Endothelial cell of umbilical vein (primary cell): ENCODE results near the gene ABCA9.

ENCODE experiments used
- FOS ChIP-seq: IDR thresholded peaks from 2 replicates; pipeline ENCODE4 v1.6.1; 2011; ENCODE audit warnings: mild to moderate bottlenecking, low read length, moderate library complexity, borderline replicate concordance; ENCODE audit not compliant: insufficient read depth
- GATA2 ChIP-seq: IDR thresholded peaks from 2 replicates; pipeline ENCODE4 v1.7.0; 2011; ENCODE audit warnings: low read depth, mild to moderate bottlenecking, moderate library complexity, mixed read lengths, low read length; ENCODE audit not compliant: insufficient read length, insufficient read depth
- JUN ChIP-seq: IDR thresholded peaks from 2 replicates; pipeline ENCODE4 v1.6.1; 2011; ENCODE audit warnings: borderline replicate concordance, low read depth; ENCODE audit not compliant: insufficient read length, insufficient read depth
- POLR2A ChIP-seq: IDR thresholded peaks from 2 replicates; pipeline ENCODE4 v1.6.1; 2012; ENCODE audit warnings: low read depth, mild to moderate bottlenecking, control low read depth, low read length
- POLR2AphosphoS5 ChIP-seq: IDR thresholded peaks from 2 replicates; pipeline ENCODE4 v1.6.1; 2012; ENCODE audit warnings: low read depth, mild to moderate bottlenecking, control low read depth, low read length, moderate library complexity; ENCODE audit not compliant: insufficient read depth
- TF ChIP-seq, protein P1 (sequence below), 2 donors: IDR thresholded peaks; 1 replicate in 1 of 2; 2 replicates in 1 of 2; pipeline ENCODE4 v1.5.1; 2011; ENCODE audit warnings: low read length in 2 of 2, mild to moderate bottlenecking in 2 of 2, moderate library complexity in 2 of 2, control low read depth in 1 of 2, inconsistent platforms in 1 of 2, low read depth in 1 of 2; ENCODE audit not compliant: insufficient read depth in 1 of 2; ENCODE audit errors: extremely low read depth in 1 of 2
- TF ChIP-seq, protein P2 (sequence below): IDR thresholded peaks from 2 replicates; pipeline ENCODE4 v1.6.1; 2011; ENCODE audit not compliant: insufficient read depth, insufficient read length

DNA sequence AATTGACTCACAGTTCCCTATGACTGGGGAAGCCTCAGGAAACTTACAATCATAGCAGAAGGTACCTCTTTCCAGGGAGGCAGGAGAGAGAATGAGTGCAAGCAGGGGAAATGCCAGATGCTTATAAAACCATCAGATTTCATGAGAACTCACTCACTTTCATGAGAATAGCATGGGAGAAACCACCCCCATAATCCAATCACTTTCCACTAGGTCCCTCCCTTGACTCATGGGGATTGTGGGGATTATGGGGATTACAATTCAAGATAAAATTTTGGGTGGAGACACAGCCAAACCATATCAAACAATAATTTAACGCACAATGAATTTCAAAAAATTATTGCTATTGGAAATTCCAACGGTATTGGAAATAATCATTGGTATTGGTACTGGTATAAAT, 15.1 kb downstream of the ABCA9 start:
- no peak for TF ChIP-seq POLR2A
- TF ChIP-seq, protein P1, sequence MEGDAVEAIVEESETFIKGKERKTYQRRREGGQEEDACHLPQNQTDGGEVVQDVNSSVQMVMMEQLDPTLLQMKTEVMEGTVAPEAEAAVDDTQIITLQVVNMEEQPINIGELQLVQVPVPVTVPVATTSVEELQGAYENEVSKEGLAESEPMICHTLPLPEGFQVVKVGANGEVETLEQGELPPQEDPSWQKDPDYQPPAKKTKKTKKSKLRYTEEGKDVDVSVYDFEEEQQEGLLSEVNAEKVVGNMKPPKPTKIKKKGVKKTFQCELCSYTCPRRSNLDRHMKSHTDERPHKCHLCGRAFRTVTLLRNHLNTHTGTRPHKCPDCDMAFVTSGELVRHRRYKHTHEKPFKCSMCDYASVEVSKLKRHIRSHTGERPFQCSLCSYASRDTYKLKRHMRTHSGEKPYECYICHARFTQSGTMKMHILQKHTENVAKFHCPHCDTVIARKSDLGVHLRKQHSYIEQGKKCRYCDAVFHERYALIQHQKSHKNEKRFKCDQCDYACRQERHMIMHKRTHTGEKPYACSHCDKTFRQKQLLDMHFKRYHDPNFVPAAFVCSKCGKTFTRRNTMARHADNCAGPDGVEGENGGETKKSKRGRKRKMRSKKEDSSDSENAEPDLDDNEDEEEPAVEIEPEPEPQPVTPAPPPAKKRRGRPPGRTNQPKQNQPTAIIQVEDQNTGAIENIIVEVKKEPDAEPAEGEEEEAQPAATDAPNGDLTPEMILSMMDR (IDR thresholded peaks at IDR 0.05; ENCODE audit: extremely low read depth in 1 of 2, insufficient read depth in 1 of 2, low read depth in 1 of 2, low read length in 2 of 2), result no peak
- TF ChIP-seq POLR2AphosphoS5, result no peak
- TF ChIP-seq, protein P2, sequence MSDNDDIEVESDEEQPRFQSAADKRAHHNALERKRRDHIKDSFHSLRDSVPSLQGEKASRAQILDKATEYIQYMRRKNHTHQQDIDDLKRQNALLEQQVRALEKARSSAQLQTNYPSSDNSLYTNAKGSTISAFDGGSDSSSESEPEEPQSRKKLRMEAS, result no peak
- no peak for TF ChIP-seq FOS
- no peak for TF ChIP-seq GATA2
- TF ChIP-seq JUN, result no peak
